Hepatocyte (in vitro differentiated cells): ENCODE measurements around the gene UBE3C. TPM values are rescaled to one million over a fixed set of nuclear protein-coding genes. Genes with fewer than 3 reads are reported as not detected.

Experiments used
- DNase-seq: peaks from one replicate; pipeline ENCODE4 v3.0.0-alpha.2; 2016; ENCODE audit warnings: low spot score
- H2AFZ ChIP-seq: fragments of 200-600 bp; sonication (generic); 2 replicates; pipeline ENCODE4 v1.6.0; 2016; ENCODE audit warnings: antibody characterized with exemption, mild to moderate bottlenecking
- H3K27ac ChIP-seq: fragments of 200-600 bp; sonication (generic); 2 replicates; pipeline ENCODE4 v1.5.1; 2016; ENCODE audit warnings: mild to moderate bottlenecking
- H3K27me3 ChIP-seq: fragments of 200-600 bp; sonication (generic); 2 replicates; pipeline ENCODE4 v1.6.1; 2016
- H3K36me3 ChIP-seq: fragments of 200-600 bp; sonication (generic); replicated peaks from 2 replicates; pipeline ENCODE4 v1.5.1; 2016; ENCODE audit warnings: low read depth; ENCODE audit not compliant: insufficient read depth
- H3K4me1 ChIP-seq: fragments of 200-600 bp; sonication (generic); 2 replicates; pipeline ENCODE4 v1.5.1; 2016; ENCODE audit warnings: mild to moderate bottlenecking, moderate library complexity; ENCODE audit not compliant: insufficient read depth
- H3K4me2 ChIP-seq: fragments of 200-600 bp; sonication (generic); 2 replicates; pipeline ENCODE4 v1.6.0; 2016
- H3K4me3 ChIP-seq: fragments of 200-600 bp; sonication (generic); 2 replicates; pipeline ENCODE4 v1.5.1; 2016; ENCODE audit warnings: mild to moderate bottlenecking
- H3K79me2 ChIP-seq: fragments of 200-600 bp; sonication (generic); 2 replicates; pipeline ENCODE4 v1.6.0; 2017; ENCODE audit warnings: mild to moderate bottlenecking
- H3K9me2 ChIP-seq: fragments of 200-600 bp; sonication (generic); replicated peaks from 2 replicates; pipeline ENCODE4 v1.6.0; 2017; ENCODE audit warnings: mild to moderate bottlenecking; ENCODE audit not compliant: insufficient read depth
- H3K9me3 ChIP-seq: fragments of 200-600 bp; sonication (generic); 2 replicates; pipeline ENCODE4 v1.5.1; 2016; ENCODE audit warnings: low read depth, mild to moderate bottlenecking
- H4K20me1 ChIP-seq: fragments of 200-600 bp; sonication (generic); 2 replicates; pipeline ENCODE4 v1.6.0; 2016; ENCODE audit warnings: mild to moderate bottlenecking; ENCODE audit not compliant: insufficient read depth, poor library complexity, severe bottlenecking
- CTCF ChIP-seq: fragments of 200-600 bp; sonication (generic); IDR thresholded peaks from 2 replicates; pipeline ENCODE4 v1.5.1; 2016; ENCODE audit warnings: antibody characterized with exemption, mild to moderate bottlenecking; ENCODE audit not compliant: poor library complexity
- EZH2 ChIP-seq: fragments of 200-600 bp; sonication (generic); IDR thresholded peaks from 2 replicates; pipeline ENCODE4 v1.6.1; 2016; ENCODE audit warnings: antibody characterized with exemption, mild to moderate bottlenecking, borderline replicate concordance
- EZH2phosphoT487 ChIP-seq: fragments of 200-600 bp; sonication (generic); IDR thresholded peaks from one replicate; pipeline ENCODE4 v1.6.1; 2018; ENCODE audit warnings: antibody characterized with exemption, mild to moderate bottlenecking, low read depth, moderate library complexity; ENCODE audit not compliant: unreplicated experiment, severe bottlenecking
- WGBS: methylation state at CpG from one replicate; pipeline ENCODE4 v1.1.6; 2016; ENCODE audit warnings: low lambda C conversion rate; ENCODE audit errors: missing lambda C conversion rate; 5-methylcytosine and 5-hydroxymethylcytosine counted together
- polyA plus RNA-seq: library from polyadenylated mRNA; unstranded; fragments of >200 nt; fragmentation: Nextera tagmentation; extraction: Ambion mirVana; gene quantifications from 2 replicates; pipeline ENCODE4 v1.2.1, GENCODE V29; 2016
- total RNA-seq: library from RNA; depleted of rRNA; stranded (reverse); fragments of >200 nt; gene quantifications from 2 replicates; pipeline ENCODE4 v1.2.3, GENCODE V29; 2014

UBE3C gene
- total and polyA plus RNA-seq, 2 experiments from 2014 or later: 24.6 to 72.6 TPM

DNA sequence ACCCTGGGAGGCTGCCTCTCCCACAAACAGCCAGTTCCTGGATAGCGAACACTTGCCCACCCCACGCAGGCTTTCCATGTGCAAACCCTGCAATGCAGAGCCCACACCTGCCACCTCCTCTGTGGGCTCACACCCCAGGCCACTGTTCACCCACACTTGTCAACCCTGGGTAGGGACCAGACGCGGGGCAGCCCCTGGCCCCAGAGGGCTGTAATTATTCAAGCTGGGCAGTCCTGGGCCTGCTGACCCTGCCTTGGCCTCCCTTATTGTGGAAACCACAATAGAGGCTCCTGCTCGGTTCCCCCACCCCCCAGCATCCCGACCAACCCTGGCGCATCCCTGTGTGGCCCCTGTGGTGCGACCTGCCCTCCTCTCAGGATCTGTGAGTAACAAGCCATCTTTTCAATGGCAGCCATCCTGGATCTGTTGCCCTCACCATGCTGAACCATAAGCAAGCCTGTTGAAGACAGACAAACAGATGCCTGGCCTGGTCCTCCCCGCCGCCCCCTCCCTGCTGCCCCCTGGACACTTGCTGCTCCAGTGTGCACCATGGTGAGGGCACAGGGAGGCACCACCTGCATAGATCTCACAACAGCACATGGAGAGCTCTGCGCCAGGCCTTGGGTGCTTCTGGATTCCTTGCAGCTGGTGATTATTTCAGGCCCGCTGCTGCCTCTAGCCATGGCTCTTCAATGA is 15.8 kb upstream of the UBE3C start:
- Histone ChIP-seq H3K36me3 (no peaks in the 10 kb centered on the region), H2AFZ (no peak overlapping the region), H3K27ac (no peak overlapping the region), H3K27me3 (no peaks in the 10 kb centered on the region), H3K4me2 (no peak overlapping the region), H3K4me1 (no peaks in the 10 kb centered on the region), H3K79me2 (no peaks in the 10 kb centered on the region), H3K9me2 (no peaks in the 10 kb centered on the region), H4K20me1 (no peaks in the 10 kb centered on the region), H3K9me3 (no peaks in the 10 kb centered on the region), H3K4me3 (no peak overlapping the region)
- WGBS: 84% methylated on average over 12 of the region's 12 CpGs
- TF ChIP-seq EZH2 (no peak), CTCF (no peak), EZH2phosphoT487 (no peak)
- no peak for DNase-seq

DNA sequence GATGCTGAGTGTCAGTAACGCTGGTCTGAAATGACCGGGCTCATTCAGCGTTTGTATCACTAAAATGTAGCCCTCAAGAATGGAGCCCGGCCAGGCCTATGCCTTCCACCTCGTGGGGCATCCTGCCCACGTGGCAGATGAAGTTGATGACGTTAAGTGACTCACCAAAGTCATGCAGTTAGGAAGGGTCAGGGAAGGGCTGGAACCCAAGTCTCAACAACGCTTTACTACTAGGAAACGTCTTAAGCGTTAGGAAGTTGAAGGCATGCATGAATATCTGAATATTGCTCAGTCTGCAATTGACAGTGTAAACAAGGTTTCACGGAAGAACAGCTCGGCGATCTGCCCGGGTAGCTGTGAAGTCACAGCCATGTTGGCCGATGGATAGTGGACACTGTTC is 14.0 kb upstream of the UBE3C start:
- Histone ChIP-seq H3K4me3 (no peak overlapping the region), H3K27me3 (no peaks in the 10 kb centered on the region)
- WGBS: 85% methylated on average over 15 of the region's 15 CpGs

GRCh38 chr7:157125376-157126223 is 13.1 kb upstream of the UBE3C start:
- no peak overlapping the region for H3K4me3 ChIP-seq
- H3K9me2 ChIP-seq: no peaks in the 10 kb centered on the region
- no peaks in the 10 kb centered on the region for H3K27me3 ChIP-seq
- TF ChIP-seq EZH2phosphoT487 (no peak), EZH2 (no peak), CTCF (no peak)
- no peaks in the 10 kb centered on the region for H3K79me2 ChIP-seq
- no peak overlapping the region for H3K27ac ChIP-seq
- no peaks in the 10 kb centered on the region for H4K20me1 ChIP-seq
- H3K4me2 ChIP-seq: no peak overlapping the region
- no peak overlapping the region for H2AFZ ChIP-seq
- no peak for DNase-seq
- H3K36me3 ChIP-seq: no peaks in the 10 kb centered on the region
- H3K4me1 ChIP-seq: no peaks in the 10 kb centered on the region
- H3K9me3 ChIP-seq: no peaks in the 10 kb centered on the region
- 88% methylated on average over 26 of the region's 26 CpGs for WGBS

More for the DNA sequence above, 14.0 kb upstream of the UBE3C start:
- Histone ChIP-seq H3K36me3 (no peaks in the 10 kb centered on the region), H3K27ac (no peak overlapping the region), H3K9me3 (no peaks in the 10 kb centered on the region), H3K4me1 (no peaks in the 10 kb centered on the region), H3K79me2 (no peaks in the 10 kb centered on the region), H4K20me1 (no peaks in the 10 kb centered on the region), H3K9me2 (no peaks in the 10 kb centered on the region), H3K4me2 (no peak overlapping the region), H2AFZ (no peak overlapping the region)
- TF ChIP-seq EZH2phosphoT487 (no peak), CTCF (no peak), EZH2 (no peak)
- no peak for DNase-seq
